OCI-LY3 (cell line): Measurements from ENCODE around the gene CDK5RAP3.
"Not testable (repeated sequence)": the region's sequence is repeated elsewhere in the genome, so short reads cannot be mapped to it uniquely, and the experiment has no call there.

ENCODE experiments used
- H2AFZ ChIP-seq: fragments of 200-600, 300-600 bp; shearing (Covaris generic); 2 replicates; pipeline ENCODE4 v1.6.0; 2014; ENCODE audit warnings: antibody characterized with exemption, low read depth, low read length
- H3K27ac ChIP-seq: fragments of 200-600, 300-600 bp; sonication (generic); 2 replicates; pipeline ENCODE4 v1.5.1; 2014; ENCODE audit warnings: mild to moderate bottlenecking, low read length, moderate library complexity, mixed read lengths
- H3K27me3 ChIP-seq: fragments of 200-600, 300-600 bp; sonication (generic); 2 replicates; pipeline ENCODE4 v1.6.1; 2014; ENCODE audit warnings: low read depth, low read length, mixed read lengths
- H3K36me3 ChIP-seq: fragments of 200-600, 300-600 bp; sonication (generic); replicated peaks from 2 replicates; pipeline ENCODE3; 2014; ENCODE audit warnings: low read depth, low read length, mixed read lengths
- H3K4me1 ChIP-seq: fragments of 300-600, 200-600 bp; sonication (generic); 2 replicates; pipeline ENCODE4 v1.6.1; 2014; ENCODE audit warnings: low read length, mixed read lengths
- H3K4me2 ChIP-seq: fragments of 200-600, 300-600 bp; sonication (generic); 2 replicates; pipeline ENCODE4 v1.6.1; 2014; ENCODE audit warnings: low read length, mixed read lengths
- H3K4me3 ChIP-seq: fragments of 300-600, 200-600 bp; sonication (generic); 2 replicates; pipeline ENCODE4 v1.5.1; 2014; ENCODE audit warnings: antibody characterized with exemption, mild to moderate bottlenecking, low read length, moderate library complexity
- H3K79me2 ChIP-seq: fragments of 300-600, 200-600 bp; shearing (Covaris generic); 2 replicates; pipeline ENCODE4 v1.6.1; 2014; ENCODE audit warnings: mild to moderate bottlenecking, low read length, mixed read lengths
- H3K9ac ChIP-seq: fragments of 300-600, 200-600 bp; shearing (Covaris generic); 2 replicates; pipeline ENCODE4 v1.6.0; 2014; ENCODE audit warnings: mild to moderate bottlenecking, low read length, moderate library complexity
- H3K9me3 ChIP-seq: fragments of 200-600, 300-600 bp; shearing (Covaris generic); 2 replicates; pipeline ENCODE4 v1.6.1; 2014; ENCODE audit warnings: low read length, mixed read lengths; ENCODE audit not compliant: insufficient read depth
- H4K20me1 ChIP-seq: fragments of 200-600, 300-600 bp; sonication (generic); 2 replicates; pipeline ENCODE4 v1.6.1; 2016; ENCODE audit warnings: low read length, mixed read lengths; ENCODE audit not compliant: insufficient read depth
- EZH2phosphoT487 ChIP-seq: fragments of 200-600 bp; shearing (Covaris generic); IDR thresholded peaks from 2 replicates; pipeline ENCODE4 v1.6.1; 2018; ENCODE audit warnings: antibody characterized with exemption, mixed run types, low read depth
- TF ChIP-seq, protein P1 (sequence below): fragments of 200-600, 300-600 bp; sonication (generic); IDR thresholded peaks from 2 replicates; pipeline ENCODE4 v1.5.1; 2014; ENCODE audit warnings: antibody characterized with exemption, low read length, low read depth

Gene CDK5RAP3

DNA sequence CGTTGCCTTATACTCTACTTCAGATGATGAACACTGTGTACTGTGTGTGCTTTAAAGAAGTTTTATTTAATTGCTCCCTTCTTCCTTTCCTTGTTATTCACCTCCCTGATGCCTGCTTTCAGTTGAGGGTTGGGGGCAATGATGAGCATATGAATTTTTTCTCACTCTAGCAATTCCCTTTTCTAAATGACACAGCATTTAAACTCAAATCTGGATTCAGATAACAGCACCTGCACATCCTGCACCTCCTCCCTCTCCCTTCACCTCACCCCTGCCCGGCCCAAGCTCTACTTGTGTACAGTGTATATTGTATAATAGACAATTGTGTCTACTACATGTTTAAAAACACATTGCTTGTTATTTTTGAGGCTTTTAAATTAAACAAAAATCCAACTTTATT lies 42.5 kb upstream of the CDK5RAP3 start:
- Histone ChIP-seq H3K9me3 (no peaks in the 10 kb centered on the region), H3K36me3 (peaks cover 17% of the 10 kb centered on the region), H3K9ac (no peak overlapping the region), H4K20me1 (no peaks in the 10 kb centered on the region), H3K4me2 (no peak overlapping the region), H2AFZ (no peak overlapping the region), H3K4me3 (no peak overlapping the region), H3K4me1 (0 out of 2 replicates have a peak, but pooled peaks cover 5% of the 10 kb centered on the region), H3K79me2 (no peaks in the 10 kb centered on the region), H3K27ac (no peak overlapping the region), H3K27me3 (no peaks in the 10 kb centered on the region)
- TF ChIP-seq, protein P1, sequence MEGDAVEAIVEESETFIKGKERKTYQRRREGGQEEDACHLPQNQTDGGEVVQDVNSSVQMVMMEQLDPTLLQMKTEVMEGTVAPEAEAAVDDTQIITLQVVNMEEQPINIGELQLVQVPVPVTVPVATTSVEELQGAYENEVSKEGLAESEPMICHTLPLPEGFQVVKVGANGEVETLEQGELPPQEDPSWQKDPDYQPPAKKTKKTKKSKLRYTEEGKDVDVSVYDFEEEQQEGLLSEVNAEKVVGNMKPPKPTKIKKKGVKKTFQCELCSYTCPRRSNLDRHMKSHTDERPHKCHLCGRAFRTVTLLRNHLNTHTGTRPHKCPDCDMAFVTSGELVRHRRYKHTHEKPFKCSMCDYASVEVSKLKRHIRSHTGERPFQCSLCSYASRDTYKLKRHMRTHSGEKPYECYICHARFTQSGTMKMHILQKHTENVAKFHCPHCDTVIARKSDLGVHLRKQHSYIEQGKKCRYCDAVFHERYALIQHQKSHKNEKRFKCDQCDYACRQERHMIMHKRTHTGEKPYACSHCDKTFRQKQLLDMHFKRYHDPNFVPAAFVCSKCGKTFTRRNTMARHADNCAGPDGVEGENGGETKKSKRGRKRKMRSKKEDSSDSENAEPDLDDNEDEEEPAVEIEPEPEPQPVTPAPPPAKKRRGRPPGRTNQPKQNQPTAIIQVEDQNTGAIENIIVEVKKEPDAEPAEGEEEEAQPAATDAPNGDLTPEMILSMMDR: no peak

GRCh38 chr17:47929218-47930000 lies 41.5 kb upstream of the CDK5RAP3 start:
- H4K20me1 ChIP-seq: no peaks in the 10 kb centered on the region
- H3K9ac ChIP-seq: no peak overlapping the region
- TF ChIP-seq EZH2phosphoT487: no peak
- TF ChIP-seq, protein P1: no peak
- H2AFZ ChIP-seq: no peak overlapping the region
- 0 out of 2 replicates have a peak, but pooled peaks cover 5% of the 10 kb centered on the region for H3K4me1 ChIP-seq
- H3K36me3 ChIP-seq: peaks cover 17% of the 10 kb centered on the region
- H3K79me2 ChIP-seq: no peaks in the 10 kb centered on the region
- H3K27ac ChIP-seq: no peak overlapping the region
- no peaks in the 10 kb centered on the region for H3K9me3 ChIP-seq
- no peak overlapping the region for H3K4me2 ChIP-seq
- no peak overlapping the region for H3K4me3 ChIP-seq
- H3K27me3 ChIP-seq: no peaks in the 10 kb centered on the region

GRCh38 chr17:47931848-47932247 lies 39.1 kb upstream of the CDK5RAP3 start:
- Histone ChIP-seq H3K9ac (no peak overlapping the region), H3K4me1 (0 out of 2 replicates have a peak, but pooled peaks cover 5% of the 10 kb centered on the region), H3K27ac (no peak overlapping the region), H4K20me1 (no peaks in the 10 kb centered on the region), H2AFZ (no peak overlapping the region), H3K9me3 (no peaks in the 10 kb centered on the region), H3K27me3 (no peaks in the 10 kb centered on the region), H3K36me3 (peaks cover 9% of the 10 kb centered on the region), H3K4me2 (no peak overlapping the region), H3K4me3 (no peak overlapping the region), H3K79me2 (no peaks in the 10 kb centered on the region; the same call in 1 of the 2 replicates)
- TF ChIP-seq EZH2phosphoT487: no peak
- TF ChIP-seq, protein P1: no peak

- no peak overlapping the region for H3K4me2 ChIP-seq
- H3K36me3 ChIP-seq: peaks cover 4% of the 10 kb centered on the region
- H3K27ac ChIP-seq: no peak overlapping the region
- H2AFZ ChIP-seq: no peak overlapping the region
- H3K4me1 ChIP-seq: no peaks in the 10 kb centered on the region
- no peak overlapping the region for H3K9ac ChIP-seq
- H3K9me3 ChIP-seq: no peaks in the 10 kb centered on the region
- H3K27me3 ChIP-seq: no peaks in the 10 kb centered on the region
- H3K79me2 ChIP-seq: no peaks in the 10 kb centered on the region; the same call in 1 of the 2 replicates
- TF ChIP-seq, protein P1: no peak
- no peak for TF ChIP-seq EZH2phosphoT487
- H4K20me1 ChIP-seq: no peaks in the 10 kb centered on the region
- no peak overlapping the region for H3K4me3 ChIP-seq
Observed at GRCh38 chr17:47934856-47935255, 36.1 kb upstream of the CDK5RAP3 start.

GRCh38 chr17:47935468-47935867 lies 35.4 kb upstream of the CDK5RAP3 start:
- H4K20me1 ChIP-seq, H3K27ac ChIP-seq, H3K36me3 ChIP-seq, H3K4me1 ChIP-seq, H2AFZ ChIP-seq, H3K4me2 ChIP-seq, H3K9me3 ChIP-seq, H3K9ac ChIP-seq, H3K4me3 ChIP-seq, H3K27me3 ChIP-seq, H3K79me2 ChIP-seq: not testable (repeated sequence)
